ENCODE data around the gene LAMB4.

The LAMB4 gene

GRCh38 chr7:107989618-107990373, 140.4 kb downstream of the LAMB4 start:
- Histone ChIP-seq H3K4me3 (ENCODE audit: low read length) (no peak overlapping the region), H3K9me3 (ENCODE audit: control insufficient read depth, low read length) (no peaks in the 10 kb centered on the region), H3K4me1 (ENCODE audit: control insufficient read depth, insufficient read depth, low read length) (peaks cover 12% of the 10 kb centered on the region), H3K27me3 (ENCODE audit: control insufficient read depth, insufficient read depth, low read length) (no peaks in the 10 kb centered on the region), H3K9ac (ENCODE audit: low read length) (no peak overlapping the region), H3K36me3 (ENCODE audit: control insufficient read depth, insufficient read depth, low read length) (no peaks in the 10 kb centered on the region)

- H3K4me3 ChIP-seq (ENCODE audit: low read length): no peak overlapping the region
- no peaks in the 10 kb centered on the region for H3K27me3 ChIP-seq (ENCODE audit: control insufficient read depth, insufficient read depth, low read length)
- no peaks in the 10 kb centered on the region for H3K36me3 ChIP-seq (ENCODE audit: control insufficient read depth, insufficient read depth, low read length)
- H3K9ac ChIP-seq (ENCODE audit: low read length): no peak overlapping the region
- H3K9me3 ChIP-seq (ENCODE audit: control insufficient read depth, low read length): no peaks in the 10 kb centered on the region
- peaks cover 4% of the 10 kb centered on the region for H3K4me1 ChIP-seq (ENCODE audit: control insufficient read depth, insufficient read depth, low read length)
Measured at GRCh38 chr7:107982918-107983389, 147.2 kb downstream of the LAMB4 start.

GRCh38 chr7:107982042-107982840, 147.9 kb downstream of the LAMB4 start:
- Histone ChIP-seq H3K9me3 (ENCODE audit: control insufficient read depth, low read length) (no peaks in the 10 kb centered on the region), H3K9ac (ENCODE audit: low read length) (no peak overlapping the region), H3K36me3 (ENCODE audit: control insufficient read depth, insufficient read depth, low read length) (no peaks in the 10 kb centered on the region), H3K4me3 (ENCODE audit: low read length) (no peak overlapping the region), H3K27me3 (ENCODE audit: control insufficient read depth, insufficient read depth, low read length) (no peaks in the 10 kb centered on the region), H3K4me1 (ENCODE audit: control insufficient read depth, insufficient read depth, low read length) (peaks cover 4% of the 10 kb centered on the region)

GRCh38 chr7:107981466-107981865, 148.7 kb downstream of the LAMB4 start:
- no peaks in the 10 kb centered on the region for H3K9me3 ChIP-seq (ENCODE audit: control insufficient read depth, low read length)
- no peak overlapping the region for H3K9ac ChIP-seq (ENCODE audit: low read length)
- H3K36me3 ChIP-seq (ENCODE audit: control insufficient read depth, insufficient read depth, low read length): no peaks in the 10 kb centered on the region
- H3K4me3 ChIP-seq (ENCODE audit: low read length): no peak overlapping the region
- H3K27me3 ChIP-seq (ENCODE audit: control insufficient read depth, insufficient read depth, low read length): no peaks in the 10 kb centered on the region
- H3K4me1 ChIP-seq (ENCODE audit: control insufficient read depth, insufficient read depth, low read length): peaks cover 4% of the 10 kb centered on the region

- H3K36me3 ChIP-seq (ENCODE audit: control insufficient read depth, insufficient read depth, low read length): peaks cover under 1% of the 10 kb centered on the region
- no peak overlapping the region for H3K9ac ChIP-seq (ENCODE audit: low read length)
- H3K4me1 ChIP-seq (ENCODE audit: control insufficient read depth, insufficient read depth, low read length): peaks cover 4% of the 10 kb centered on the region
- no peaks in the 10 kb centered on the region for H3K9me3 ChIP-seq (ENCODE audit: control insufficient read depth, low read length)
- H3K27me3 ChIP-seq (ENCODE audit: control insufficient read depth, insufficient read depth, low read length): no peaks in the 10 kb centered on the region
- no peak overlapping the region for H3K4me3 ChIP-seq (ENCODE audit: low read length)
Measured at GRCh38 chr7:107980671-107981190, 149.4 kb downstream of the LAMB4 start.

GRCh38 chr7:107980171-107980570, 150.0 kb downstream of the LAMB4 start:
- no peak overlapping the region for H3K4me3 ChIP-seq (ENCODE audit: low read length)
- H3K4me1 ChIP-seq (ENCODE audit: control insufficient read depth, insufficient read depth, low read length): peaks cover 4% of the 10 kb centered on the region
- H3K27me3 ChIP-seq (ENCODE audit: control insufficient read depth, insufficient read depth, low read length): no peaks in the 10 kb centered on the region
- no peaks in the 10 kb centered on the region for H3K9me3 ChIP-seq (ENCODE audit: control insufficient read depth, low read length)
- peaks cover 4% of the 10 kb centered on the region for H3K36me3 ChIP-seq (ENCODE audit: control insufficient read depth, insufficient read depth, low read length)
- no peak overlapping the region for H3K9ac ChIP-seq (ENCODE audit: low read length)

- Histone ChIP-seq H3K27me3 (ENCODE audit: control insufficient read depth, insufficient read depth, low read length) (no peaks in the 10 kb centered on the region), H3K36me3 (ENCODE audit: control insufficient read depth, insufficient read depth, low read length) (peaks cover 4% of the 10 kb centered on the region), H3K4me3 (ENCODE audit: low read length) (no peak overlapping the region), H3K9me3 (ENCODE audit: control insufficient read depth, low read length) (no peaks in the 10 kb centered on the region), H3K9ac (ENCODE audit: low read length) (no peak overlapping the region), H3K4me1 (ENCODE audit: control insufficient read depth, insufficient read depth, low read length) (peaks cover 4% of the 10 kb centered on the region)
Measured at GRCh38 chr7:107978815-107979408, 151.2 kb downstream of the LAMB4 start.

- Histone ChIP-seq H3K4me1 (ENCODE audit: control insufficient read depth, insufficient read depth, low read length) (no peaks in the 10 kb centered on the region), H3K9me3 (ENCODE audit: control insufficient read depth, low read length) (no peaks in the 10 kb centered on the region), H3K36me3 (ENCODE audit: control insufficient read depth, insufficient read depth, low read length) (peaks cover 4% of the 10 kb centered on the region), H3K4me3 (ENCODE audit: low read length) (no peak overlapping the region), H3K27me3 (ENCODE audit: control insufficient read depth, insufficient read depth, low read length) (no peaks in the 10 kb centered on the region), H3K9ac (ENCODE audit: low read length) (no peak overlapping the region)
Measured at GRCh38 chr7:107977048-107977447, 153.1 kb downstream of the LAMB4 start.

- Histone ChIP-seq H3K4me3 (ENCODE audit: low read length) (no peak overlapping the region), H3K9me3 (ENCODE audit: control insufficient read depth, low read length) (no peaks in the 10 kb centered on the region), H3K36me3 (ENCODE audit: control insufficient read depth, insufficient read depth, low read length) (peaks cover 4% of the 10 kb centered on the region), H3K27me3 (ENCODE audit: control insufficient read depth, insufficient read depth, low read length) (no peaks in the 10 kb centered on the region), H3K4me1 (ENCODE audit: control insufficient read depth, insufficient read depth, low read length) (no peaks in the 10 kb centered on the region), H3K9ac (ENCODE audit: low read length) (no peak overlapping the region)
Measured at GRCh38 chr7:107976620-107977019, 153.5 kb downstream of the LAMB4 start.

- Histone ChIP-seq H3K4me1 (ENCODE audit: control insufficient read depth, insufficient read depth, low read length) (no peaks in the 10 kb centered on the region), H3K36me3 (ENCODE audit: control insufficient read depth, insufficient read depth, low read length) (peaks cover 4% of the 10 kb centered on the region), H3K9ac (ENCODE audit: low read length) (no peak overlapping the region), H3K4me3 (ENCODE audit: low read length) (no peak overlapping the region), H3K9me3 (ENCODE audit: control insufficient read depth, low read length) (no peaks in the 10 kb centered on the region), H3K27me3 (ENCODE audit: control insufficient read depth, insufficient read depth, low read length) (no peaks in the 10 kb centered on the region)
Measured at GRCh38 chr7:107975394-107976013, 154.7 kb downstream of the LAMB4 start.

GRCh38 chr7:107973861-107974260, 156.3 kb downstream of the LAMB4 start:
- Histone ChIP-seq H3K36me3 (ENCODE audit: control insufficient read depth, insufficient read depth, low read length) (peaks cover 4% of the 10 kb centered on the region), H3K9me3 (ENCODE audit: control insufficient read depth, low read length) (no peaks in the 10 kb centered on the region), H3K4me1 (ENCODE audit: control insufficient read depth, insufficient read depth, low read length) (no peaks in the 10 kb centered on the region), H3K27me3 (ENCODE audit: control insufficient read depth, insufficient read depth, low read length) (no peaks in the 10 kb centered on the region), H3K4me3 (ENCODE audit: low read length) (no peak overlapping the region), H3K9ac (ENCODE audit: low read length) (no peak overlapping the region)

Measured in mucosa of stomach (tissue), 1 donor.